Effector CD8-positive, alpha-beta T cell (primary cell): Measurements from ENCODE around the gene CHMP4A.
"Not testable (repeated sequence)": the region's sequence is repeated elsewhere in the genome, so short reads cannot be mapped to it uniquely, and the experiment has no call there.

Source experiments
- DNase-seq: peaks from one replicate; lab custom pipeline; 2025; lab: John Stamatoyannopoulos, UW

CHMP4A gene

DNA sequence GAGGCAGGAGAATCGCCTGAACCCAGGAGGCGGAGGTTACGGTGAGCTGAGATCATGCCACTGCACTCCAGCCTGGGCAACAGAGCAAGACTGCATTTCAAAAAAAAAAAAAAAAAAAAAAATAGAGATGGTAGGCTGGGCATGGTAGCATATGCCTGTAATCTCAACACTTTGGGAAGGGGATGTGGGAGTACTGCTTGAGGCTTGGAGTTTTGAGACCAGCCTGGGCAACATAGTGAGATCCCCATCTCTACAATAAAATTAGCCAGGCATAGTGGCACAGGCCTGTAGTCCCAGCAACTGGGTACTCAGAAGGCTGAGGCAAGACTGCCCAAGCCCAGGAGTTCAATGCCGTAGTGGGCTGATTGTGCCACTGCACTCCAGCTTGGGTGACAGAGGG is 9.7 kb upstream of the CHMP4A start:
- not testable (repeated sequence) for DNase-seq

DNA sequence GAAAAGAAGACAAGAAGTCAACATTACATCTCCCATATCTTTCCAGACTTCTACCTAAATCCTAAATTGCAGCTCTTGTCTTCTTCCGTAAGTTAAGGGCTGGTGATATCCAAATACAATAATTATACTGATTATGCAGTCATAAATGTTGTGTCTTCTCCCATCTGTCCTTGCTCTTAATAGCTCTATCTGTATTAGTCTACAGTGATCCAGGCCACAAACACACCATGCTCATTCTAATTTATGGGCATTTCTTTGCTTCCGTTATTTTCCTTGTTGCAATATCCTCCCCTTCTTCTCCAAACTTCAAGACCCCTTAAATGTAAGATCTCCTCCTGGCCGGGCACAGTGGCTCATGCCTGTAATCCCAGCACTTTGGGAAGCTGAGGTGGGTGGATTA is 6.2 kb upstream of the CHMP4A start:
- DNase-seq = no peak

DNA sequence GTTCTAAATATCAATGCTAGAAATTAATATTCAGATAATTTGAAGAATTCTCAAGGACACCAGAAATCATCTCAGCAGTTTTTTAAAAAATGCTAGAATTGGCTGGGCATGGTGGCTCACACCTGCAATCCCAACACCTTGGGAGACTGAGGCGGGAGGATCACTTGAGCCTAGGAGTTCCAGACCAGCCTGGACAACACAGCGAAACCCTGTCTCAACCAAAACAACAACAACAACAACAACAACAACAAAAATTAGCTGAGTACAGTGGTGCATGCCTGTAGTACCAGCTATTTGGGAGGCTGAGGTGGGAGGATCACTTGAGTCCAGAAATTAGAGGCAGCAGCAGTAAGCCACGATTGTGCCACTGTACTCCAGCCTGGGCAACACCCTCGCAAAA is 5.8 kb upstream of the CHMP4A start:
- no peak for DNase-seq

DNA sequence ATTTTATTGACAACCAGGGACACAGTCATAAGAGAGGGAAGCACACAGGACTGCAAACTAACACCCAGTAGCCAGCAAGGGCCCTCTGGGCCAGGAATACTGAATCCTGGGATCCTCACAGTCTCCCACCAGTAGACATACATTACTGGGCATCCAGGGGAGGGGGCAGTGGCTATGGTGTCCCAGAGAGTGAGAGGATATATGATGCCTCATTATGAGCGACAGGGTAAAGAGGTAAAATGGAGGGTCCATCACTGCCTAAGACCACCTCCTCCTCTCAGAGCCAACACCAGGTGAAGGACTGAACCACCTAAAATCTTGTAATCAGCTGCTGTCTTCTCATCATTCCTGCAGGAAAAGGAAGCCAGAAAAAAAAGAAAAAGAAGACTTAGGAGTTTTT is 3.6 kb upstream of the CHMP4A start:
- not testable (repeated sequence) for DNase-seq

DNA sequence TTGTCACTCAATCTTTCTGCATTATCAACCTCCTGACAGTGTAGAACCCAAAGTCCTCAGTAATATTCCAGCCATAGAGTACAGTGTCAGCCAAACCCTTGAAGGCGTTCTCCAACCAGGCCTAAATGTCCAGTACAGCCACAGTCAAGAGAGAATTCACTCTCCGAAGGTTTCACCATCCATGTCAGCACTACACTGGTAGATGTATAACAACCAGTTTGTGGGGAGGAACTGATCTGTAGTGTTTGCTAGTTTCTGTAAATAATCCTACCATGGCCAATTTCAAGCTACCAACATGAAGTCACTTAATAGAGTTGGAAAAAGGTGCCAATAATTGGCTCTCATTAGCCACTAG is 3.0 kb upstream of the CHMP4A start:
- DNase-seq = no peak

DNA sequence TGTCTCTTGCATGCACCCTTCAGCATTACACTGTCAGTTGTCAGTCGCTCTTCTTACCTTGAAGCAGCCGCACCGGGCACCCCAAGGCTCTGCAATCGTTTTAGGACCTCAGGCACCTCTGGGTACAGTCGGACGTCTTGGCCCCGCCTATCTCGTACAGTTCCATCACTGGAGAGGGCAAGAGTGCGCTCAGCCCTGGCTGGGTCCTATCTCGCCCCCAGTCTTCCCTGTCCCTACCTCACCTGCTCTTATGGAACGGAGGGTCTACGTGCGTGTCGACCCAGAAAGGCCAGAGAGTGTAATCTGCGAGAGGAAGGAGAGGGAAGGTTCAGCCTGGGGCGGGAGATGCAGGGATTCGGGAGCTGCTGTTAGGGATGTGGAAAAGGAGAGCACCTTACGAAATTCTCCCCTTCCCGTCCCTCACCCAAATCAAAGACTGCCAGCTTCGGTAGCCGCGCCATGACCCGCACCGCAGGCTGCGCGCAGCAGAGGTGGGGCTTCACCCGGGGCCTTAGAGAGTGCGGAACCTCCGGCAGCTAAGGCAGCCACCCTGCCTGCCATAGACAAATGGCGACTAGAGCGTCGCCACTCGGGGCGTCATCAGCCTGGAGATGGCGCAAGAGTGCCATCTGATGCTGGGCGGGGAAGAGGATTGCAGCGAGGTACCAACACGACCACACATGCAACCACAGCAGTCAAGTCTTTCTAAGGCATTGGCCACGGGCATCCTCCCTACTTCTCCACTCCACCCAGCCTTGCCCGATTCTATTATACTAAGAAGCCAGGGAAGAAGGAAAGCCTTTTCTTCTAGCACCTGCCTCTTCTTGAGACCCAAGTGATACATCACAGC is 2.4 kb upstream of the CHMP4A start, which contains the start of gene MDP1:
Gene MDP1, minus strand, starts transcription at position 572 of the 850 bp plus-strand sequence. Its CDS starts 111 bp downstream, at position 461.
- peak; percentile 74 for DNase-seq

DNA sequence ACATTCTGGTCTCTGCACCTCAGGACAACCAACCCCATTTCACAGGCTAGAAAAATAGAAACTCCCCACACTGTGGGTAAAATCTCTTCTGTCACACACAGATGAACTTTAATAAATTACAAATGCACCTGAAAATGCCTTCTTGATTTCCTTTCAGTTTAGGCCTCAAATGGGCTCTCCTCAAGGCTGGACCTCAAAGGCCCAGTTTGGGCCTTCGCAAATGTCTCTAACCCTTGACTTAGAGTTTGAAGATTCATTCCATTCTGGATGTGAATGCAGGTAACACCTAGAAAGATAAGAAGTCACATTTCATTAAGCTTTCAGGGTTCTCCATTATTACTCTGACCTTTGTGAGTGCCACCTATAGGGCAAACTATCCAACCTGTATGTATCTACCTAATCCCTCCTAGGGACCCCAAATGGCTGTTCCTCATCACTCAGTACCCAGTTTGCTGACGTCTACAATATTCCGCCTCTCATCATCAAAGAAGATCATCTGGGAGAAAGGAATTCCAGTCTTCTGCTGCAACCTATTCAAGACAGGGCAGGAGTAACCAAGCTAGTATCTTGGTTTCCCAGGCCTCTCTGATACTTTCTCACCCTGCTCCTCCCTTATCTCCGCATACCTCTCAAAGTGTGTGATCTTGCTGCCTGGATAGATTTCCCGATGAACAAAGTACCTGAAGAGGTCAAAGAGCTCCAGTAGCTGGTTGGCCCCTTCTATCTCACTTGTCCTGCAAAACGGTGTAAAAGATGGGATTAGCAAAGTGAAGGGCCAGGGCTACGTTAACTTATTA is 776 bp upstream of the CHMP4A start:
- no peak for DNase-seq

DNA sequence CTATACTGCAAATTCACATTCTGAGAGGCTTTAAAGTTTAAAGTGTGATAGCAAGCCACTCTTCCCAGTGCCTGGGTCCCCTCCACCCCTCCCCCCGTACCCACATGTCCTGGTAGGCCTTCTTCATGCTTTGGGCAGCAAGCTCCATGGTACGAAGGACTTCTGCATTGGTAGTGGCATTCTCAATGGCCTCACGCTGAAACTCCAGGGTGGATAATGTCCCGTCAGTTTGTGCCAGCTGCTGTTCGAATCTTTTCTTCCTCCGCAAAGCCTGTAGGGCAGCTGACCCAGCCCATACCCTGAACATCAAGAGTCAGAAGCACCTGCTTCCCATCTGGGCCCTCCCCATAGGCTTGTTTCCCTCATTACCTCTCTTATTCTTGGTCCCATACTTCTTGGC is 2.0 kb downstream of the CHMP4A start:
- no peak for DNase-seq

DNA sequence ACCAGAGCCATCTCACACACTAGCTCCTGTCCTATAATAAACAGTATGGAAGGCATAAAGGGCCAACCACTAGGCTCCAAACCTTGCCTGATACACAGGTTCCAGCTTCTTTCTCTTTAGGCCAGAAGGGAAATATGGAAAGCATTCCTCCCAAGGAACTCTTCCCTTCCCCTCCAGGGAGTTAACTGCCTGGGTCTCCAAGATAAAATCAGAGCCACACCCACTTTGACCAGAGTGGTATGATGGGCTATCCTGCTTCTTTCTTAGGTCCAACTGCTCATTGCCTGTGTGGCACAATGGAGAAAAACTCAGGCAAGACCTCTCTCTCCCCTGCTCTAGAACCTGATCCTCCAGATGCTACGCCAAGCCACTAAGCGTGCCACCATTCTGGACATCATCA is 5.7 kb downstream of the CHMP4A start:
- DNase-seq = no peak

DNA sequence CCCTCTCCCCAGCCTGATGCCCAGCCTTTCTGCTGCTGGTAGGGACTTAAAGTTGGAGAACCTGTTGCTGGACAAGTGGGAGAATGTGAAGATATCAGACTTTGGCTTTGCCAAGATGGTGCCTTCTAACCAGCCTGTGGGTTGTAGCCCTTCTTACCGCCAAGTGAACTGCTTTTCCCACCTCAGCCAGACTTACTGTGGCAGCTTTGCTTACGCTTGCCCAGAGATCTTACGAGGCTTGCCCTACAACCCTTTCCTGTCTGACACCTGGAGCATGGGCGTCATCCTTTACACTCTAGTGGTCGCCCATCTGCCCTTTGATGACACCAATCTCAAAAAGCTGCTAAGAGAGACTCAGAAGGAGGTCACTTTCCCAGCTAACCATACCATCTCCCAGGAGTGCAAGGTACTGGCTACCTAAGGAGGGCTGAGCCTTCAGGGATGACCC is 6.2 kb downstream of the CHMP4A start:
- DNase-seq = no peak

DNA sequence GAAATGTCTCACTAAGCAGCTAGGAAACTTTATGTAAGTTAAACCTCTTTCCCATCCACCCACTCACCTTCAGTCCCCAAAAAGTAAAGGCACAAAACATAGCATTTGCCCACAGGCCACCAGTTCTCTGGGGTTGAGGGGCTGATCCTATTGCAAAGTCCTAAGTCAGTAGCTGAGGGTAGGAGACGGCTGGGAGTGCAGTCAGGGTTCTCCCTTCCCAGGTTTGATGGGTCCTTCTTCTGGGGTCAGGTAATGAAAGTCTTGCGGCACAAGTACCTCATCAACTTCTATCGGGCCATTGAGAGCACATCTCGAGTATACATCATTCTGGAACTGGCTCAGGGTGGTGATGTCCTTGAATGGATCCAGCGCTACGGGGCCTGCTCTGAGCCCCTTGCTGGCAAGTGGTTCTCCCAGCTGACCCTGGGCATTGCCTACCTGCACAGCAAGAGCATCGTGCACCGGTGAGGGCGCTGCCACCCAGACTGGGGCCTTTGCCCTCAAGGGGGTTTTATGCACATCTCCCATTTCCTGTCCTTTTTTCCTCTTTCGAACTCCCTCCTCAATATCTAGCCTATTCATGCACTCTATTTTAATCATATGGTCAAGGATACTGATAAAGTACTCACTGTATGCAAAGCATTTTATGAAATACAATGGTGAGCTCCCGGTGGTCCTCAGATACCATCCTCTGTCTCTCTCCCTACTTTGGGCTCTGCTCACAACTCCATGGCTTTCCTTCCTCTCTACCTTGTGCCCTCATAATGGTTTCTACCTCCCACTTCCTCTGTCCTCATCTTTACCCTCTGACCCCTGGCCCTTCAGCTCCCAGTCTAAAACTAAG is 6.8 kb downstream of the CHMP4A start:
- DNase-seq = no peak

DNA sequence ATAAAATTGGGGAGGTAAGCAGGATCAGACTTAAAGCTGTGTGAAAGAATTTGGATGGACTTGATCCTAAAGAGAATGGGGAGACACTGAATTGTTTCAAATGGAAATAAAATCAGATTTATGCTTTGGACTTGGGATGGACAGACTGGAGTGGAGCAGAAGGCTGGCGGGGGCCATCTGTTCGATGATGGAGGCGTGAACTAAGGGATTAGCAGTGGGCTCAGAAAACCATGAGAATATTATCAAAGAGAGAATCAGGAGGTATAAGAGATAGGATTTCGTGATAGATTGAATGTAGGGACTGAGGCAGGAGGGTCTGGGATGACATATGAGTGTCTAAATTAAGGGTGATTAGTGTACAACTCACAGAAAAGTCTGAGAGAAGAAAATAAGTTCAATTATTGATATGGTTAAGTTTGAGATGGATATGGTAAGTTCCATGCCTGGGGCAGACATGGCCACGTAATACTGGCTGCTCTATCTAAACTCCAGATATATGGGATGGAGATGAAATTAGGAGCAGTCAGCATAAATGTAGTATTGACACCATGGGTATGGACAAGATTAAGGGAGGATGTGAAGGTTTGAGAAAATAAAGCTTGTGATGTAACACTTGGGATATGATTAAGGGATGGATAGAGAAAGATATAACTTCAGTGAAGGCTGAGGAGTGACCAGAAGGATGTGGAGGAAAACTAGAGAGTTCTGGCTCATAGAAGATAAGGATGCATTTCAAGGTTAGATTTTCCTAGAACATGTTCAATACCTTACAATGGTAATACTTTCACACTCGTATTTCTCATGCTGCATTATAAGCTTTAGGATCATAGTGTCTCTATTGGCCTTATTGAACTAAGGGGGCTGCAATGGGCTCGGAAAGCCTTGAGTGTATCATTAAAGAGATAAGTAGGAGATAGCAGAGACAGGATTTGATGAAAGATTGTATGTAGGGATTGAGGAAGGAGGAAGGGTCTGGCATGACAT is 8.8 kb downstream of the CHMP4A start:
- no peak for DNase-seq

DNA sequence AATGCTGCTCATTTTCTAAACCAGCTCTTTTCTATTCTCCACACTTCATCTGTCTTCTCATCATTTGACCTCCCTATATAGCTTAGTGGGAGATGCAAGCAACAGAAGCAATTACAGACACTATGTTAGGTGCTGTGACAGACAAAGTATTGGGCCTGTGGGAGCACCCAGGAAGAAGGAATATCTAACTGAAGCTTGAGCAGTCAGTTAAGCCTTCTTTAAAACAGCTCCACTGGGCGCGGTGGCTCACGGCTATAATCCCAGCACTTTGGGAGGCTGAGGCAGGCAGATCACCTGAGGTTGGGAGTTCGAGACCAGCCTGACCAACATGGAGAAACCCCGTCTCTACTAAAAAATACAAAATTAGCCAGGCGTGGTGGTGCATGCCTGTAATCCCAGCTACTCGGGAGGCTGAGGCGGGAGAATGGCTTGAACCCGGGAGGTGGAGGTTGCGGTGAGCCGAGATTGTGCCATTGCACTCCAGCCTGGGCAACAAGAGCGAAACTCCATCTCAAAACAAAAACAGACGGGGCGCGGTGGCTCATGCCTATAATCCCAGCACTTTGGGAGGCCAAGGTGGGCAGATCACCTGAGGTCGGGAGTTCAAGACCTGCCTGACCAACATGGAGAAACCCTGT is 9.9 kb downstream of the CHMP4A start:
- not testable (repeated sequence) for DNase-seq

DNA sequence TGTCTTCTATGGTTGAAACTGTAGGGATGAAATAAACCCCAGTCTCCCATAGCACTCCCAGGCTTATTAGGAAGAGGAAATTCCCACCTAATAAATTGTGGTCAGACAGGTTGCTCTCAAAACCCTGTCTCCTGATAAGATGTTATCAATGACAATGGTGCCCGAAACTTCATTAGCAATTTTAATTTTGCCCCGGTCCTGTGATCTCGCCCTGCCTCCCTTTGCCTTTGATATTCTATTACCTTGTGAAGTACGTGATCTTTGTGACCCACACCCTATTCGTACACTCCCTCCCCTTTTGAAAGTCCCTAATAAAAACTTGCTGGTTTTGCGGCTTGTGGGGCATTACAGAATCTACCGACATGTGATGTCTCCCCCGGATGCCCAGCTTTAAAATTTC is 10.8 kb downstream of the CHMP4A start:
- not testable (repeated sequence) for DNase-seq

DNA sequence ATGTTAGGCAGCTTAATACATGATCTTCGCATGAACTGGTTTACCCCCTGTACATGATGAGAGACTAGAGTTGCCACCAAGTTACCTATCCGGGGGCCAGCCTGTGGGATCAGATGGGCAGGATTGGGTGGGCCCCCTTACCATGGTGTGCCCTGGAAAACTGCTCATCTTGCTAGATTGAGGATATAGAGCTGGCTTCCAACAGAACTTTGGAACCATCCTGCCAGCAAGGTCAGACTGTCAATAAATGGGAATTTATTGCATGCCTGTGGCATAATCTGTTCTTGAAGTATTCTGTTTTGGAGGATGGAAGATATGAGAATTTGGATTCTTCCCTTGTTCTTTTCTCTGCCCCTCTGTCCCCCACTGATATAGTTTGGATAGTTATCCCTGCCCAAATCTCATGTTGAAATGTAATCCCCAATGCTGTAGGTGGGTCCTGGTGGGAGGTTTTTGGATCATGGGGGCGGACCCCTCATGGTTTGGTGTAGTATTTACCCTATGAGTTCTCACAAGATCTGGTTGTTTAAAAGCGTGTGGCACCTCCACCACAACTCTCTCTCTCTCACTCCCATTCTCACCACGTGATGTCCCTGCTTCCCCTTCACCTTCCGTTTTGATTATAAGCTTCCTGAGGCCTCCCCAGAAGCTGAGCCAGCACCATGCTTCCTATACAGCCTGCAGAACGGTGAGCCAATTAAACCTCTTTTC is 14.3 kb downstream of the CHMP4A start:
- no peak for DNase-seq

DNA sequence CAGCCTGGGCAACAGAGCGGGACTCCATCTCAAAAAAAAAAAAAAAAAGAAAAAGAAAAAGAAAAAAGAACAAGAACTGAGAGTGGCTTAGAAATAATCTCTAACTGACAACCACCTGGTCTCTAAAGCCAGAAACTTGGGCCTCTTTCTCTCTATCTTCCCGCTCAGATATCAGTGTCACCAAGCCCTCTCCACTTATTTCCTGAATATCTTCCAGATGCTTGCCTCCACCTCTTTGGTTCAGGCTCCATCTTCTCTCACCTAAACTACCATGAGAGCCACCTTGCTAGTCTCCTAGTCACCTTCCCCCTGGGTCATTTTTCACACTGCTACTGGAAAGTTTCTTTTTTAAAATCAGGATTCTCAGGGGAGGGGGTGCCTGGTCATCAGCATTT is 16.2 kb downstream of the CHMP4A start:
- no peak for DNase-seq

DNA sequence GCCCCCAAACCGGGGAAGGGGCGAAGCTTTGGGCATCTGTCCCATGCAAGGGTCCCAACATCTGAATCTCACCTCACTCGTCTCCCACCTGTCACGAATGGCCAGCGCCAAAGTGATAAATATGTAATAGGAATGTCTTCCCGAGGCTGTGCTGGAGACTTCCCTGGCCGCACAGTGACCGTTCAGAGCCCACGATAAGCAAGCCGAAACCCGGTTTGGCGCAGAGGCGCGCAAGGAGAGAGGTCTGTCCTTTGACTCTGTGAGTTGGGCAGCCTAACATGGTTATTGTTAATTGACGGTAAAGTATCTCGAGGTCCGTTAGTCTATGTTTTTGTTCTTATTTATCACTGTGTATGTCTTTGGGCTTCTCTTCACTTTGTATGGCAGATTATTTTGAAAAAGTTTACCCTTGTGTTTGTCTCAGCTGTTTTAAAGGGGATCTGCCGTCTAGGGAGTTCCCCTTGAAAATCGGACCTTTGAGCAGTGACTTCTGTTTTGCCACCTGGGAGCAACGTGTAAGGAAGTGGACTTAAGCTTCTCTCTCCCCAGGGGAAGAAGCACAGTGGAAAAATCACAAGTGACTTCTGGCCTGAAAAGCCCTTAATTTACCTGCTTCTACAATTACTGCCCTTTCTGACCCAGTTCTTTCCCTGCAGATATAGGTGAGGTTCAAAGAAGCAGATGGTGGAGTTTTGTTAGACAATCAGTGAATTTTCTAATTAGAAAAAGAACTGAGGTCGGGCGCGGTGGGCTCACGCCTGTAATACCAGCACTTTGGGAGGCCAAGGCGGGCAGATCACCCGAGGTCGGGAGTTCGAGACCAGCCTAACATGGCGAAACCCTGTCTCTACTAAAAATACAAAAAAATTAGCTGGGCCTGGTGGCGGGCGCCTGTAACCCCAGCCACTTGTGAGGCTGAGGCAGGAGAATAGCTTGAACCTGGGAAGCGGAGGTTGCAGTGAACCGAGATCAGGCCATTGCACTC is 16.9 kb downstream of the CHMP4A start:
- no peak for DNase-seq
